ENCODE measurements around the gene VIP.
"Not testable (repeated sequence)": the region's sequence is repeated elsewhere in the genome, so short reads cannot be mapped to it uniquely, and the experiment has no call there.

VIP gene

GRCh38 chr6:152750694-152751093 lies at the start of gene VIP:
Gene VIP (plus strand): TSS chr6:152750797. CDS start chr6:152752178, 1,381 bp downstream.
- no peak for DNase-seq

- DNase-seq, result no peak
These were observed 49.3 kb upstream of the VIP start for GRCh38 chr6:152701081-152701862.

GRCh38 chr6:152701863-152702401 lies 48.7 kb upstream of the VIP start:
- DNase-seq, result no peak

DNA sequence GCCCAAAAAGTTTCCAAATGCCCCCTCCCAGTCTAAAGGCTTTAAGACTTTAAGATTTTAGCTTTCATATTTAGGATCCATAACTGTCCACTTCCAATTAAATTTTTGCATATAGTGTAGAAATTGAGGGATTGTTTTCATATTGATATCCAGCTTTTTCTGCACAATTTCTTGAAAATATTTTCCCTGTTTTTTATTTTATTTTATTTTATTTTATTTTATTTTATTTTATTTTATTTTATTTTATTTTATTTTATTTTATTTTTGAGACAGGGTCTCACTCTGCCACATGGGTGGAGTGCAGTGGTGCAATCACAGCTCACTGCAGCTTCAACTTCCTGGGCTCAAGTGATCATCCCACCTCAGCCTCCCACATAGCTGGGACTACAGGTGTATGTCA lies 46.8 kb upstream of the VIP start:
- DNase-seq, result not testable (repeated sequence)

GRCh38 chr6:152705327-152705726 lies 45.3 kb upstream of the VIP start:
- DNase-seq, result no peak

GRCh38 chr6:152716322-152716721 lies 34.3 kb upstream of the VIP start:
- DNase-seq, result no peak

GRCh38 chr6:152720974-152721373 lies 29.6 kb upstream of the VIP start:
- no peak for DNase-seq

GRCh38 chr6:152721956-152722355 lies 28.6 kb upstream of the VIP start:
- no peak for DNase-seq

- no peak for DNase-seq
These were observed 27.2 kb upstream of the VIP start for GRCh38 chr6:152723398-152723797.

DNA sequence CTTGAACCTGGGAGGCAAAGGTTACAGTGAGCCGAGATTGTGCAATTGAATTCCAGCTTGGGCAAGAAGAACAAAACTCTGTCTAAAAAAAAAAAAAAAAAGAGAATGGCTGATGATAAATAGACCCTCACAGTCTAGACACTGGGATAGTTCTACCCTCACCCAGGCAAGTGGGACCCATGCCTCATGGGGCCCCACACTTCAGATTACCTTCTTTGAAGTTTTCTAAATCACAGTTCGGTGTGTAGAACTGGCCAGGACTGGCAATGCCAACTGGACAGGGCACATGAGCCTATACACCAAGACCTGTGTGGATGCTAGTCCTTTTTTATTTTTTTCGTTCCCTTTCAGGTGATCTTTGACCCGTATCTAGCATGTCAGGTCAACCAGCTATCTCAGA lies 24.3 kb upstream of the VIP start:
- no peak for DNase-seq

GRCh38 chr6:152727507-152727906 lies 23.1 kb upstream of the VIP start:
- no peak for DNase-seq

GRCh38 chr6:152734630-152735029 lies 16.0 kb upstream of the VIP start:
- DNase-seq, result no peak

GRCh38 chr6:152736687-152737273 lies 13.8 kb upstream of the VIP start:
- DNase-seq, result no peak

- no peak for DNase-seq
These were observed 5.0 kb upstream of the VIP start for GRCh38 chr6:152745509-152746171.

DNA sequence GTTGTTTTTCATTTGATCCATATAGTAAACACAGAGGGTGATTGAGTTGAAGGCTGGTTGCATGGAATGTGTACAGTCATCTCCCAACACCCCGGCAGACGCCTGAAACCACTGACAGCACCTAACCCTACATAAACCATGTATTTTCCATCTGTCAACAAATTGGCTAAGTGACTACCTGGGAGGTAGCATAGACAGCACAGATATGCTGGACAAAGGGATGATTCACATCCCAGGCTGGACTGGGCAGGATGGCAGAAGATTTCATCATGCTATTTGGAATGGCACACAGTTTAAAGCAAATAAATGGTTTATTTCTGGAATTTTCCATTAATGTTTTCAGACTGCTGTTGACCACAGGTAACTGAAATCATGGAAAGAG lies 4.4 kb upstream of the VIP start:
- DNase-seq, result no peak

GRCh38 chr6:152748843-152749242 lies 1.8 kb upstream of the VIP start:
- peak in 1 of 2 experiments; percentile 2 for DNase-seq

DNA sequence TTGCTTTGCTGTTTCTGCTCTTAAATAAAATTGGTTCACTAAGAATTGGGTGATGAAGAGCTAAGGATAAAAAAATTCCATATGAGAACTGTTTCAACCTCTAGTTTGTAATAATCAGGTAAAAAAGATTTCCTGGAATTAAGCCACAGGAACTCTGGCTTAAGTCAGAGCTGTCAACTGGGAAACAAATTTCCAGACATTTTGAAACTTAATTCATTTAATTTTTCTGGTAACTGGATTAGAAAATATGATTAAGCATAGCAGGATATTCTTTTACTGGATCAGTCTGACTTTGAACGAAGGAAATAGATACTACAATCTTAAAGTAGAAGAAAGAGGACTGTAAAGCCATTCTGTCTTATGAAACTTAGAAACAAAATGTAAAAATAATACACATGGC lies 1.3 kb upstream of the VIP start:
- DNase-seq, result no peak

GRCh38 chr6:152765331-152765730 lies 14.7 kb downstream of the VIP start:
- no peak for DNase-seq

- no peak for DNase-seq
These were observed 18.6 kb downstream of the VIP start for GRCh38 chr6:152769159-152769558.

DNA sequence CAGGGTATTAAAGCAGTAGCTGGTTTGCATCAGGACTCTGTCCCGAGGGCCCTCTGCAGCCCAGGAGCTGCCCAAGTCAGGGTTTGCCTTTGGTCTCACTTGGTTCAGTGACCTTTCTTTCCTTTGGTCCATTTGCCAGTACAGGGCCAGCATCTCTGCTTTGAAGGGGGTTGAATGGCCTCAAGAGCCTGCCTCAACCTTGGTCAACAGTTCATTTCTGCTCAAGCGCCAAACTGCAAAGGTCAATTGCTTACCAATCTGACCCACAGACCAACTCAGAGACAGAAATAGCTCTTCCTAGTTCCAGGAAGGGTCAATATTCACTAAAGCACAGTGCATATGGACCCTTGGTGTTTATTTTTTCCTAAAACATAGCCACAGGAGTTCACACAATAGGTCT lies 19.4 kb downstream of the VIP start:
- DNase-seq, result no peak

DNA sequence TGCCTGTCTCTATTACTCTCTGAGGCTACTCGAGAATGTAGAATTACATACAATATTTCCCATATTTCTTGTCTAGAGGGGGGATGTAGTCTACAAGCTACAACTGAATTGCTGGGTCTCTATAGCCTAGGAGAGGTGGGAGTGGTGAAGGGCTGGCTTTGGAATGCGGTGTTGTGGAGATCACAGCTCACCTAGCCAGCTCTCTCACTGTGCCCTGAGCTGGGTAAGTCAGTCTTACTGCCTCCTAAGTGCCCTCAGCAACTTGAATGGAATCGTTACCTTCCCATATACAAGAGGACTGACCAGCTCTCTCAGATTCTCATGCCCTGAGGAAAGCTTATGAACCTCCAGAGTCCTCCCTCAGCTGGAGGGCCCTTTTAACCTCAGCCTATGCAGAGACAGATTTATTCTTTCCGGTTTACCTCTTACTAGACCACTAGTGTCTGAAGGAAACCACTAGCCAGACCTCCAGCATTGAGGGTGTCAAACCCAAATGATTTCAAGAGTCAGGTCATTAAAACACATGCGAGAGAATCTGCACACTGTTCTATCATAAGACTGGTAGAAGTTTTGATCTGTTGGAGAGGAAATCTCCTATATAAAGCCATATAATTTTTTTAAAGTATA lies 20.6 kb downstream of the VIP start:
- no peak for DNase-seq

DNA sequence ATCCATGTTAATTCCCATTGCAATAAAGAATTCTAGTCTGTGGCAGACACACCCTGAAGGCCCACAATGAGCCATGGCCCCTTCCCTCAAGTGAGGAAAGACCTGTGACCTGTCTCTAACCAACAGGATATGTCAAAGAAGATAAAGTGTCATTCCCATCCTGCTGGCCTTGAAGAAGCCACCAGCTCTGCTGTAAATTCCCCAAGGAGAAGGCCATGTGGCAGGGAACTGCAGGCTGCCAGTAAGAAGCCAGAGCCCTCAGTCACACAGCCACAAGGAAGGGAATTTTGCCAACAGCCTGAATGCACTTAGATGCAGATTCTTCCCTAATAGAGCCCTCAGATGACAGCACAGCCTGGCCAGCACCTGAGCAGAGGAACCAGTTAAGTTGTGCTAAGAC lies 24.8 kb downstream of the VIP start:
- DNase-seq, result no peak

GRCh38 chr6:152776833-152777232 lies 26.2 kb downstream of the VIP start:
- no peak for DNase-seq
